AG04449 (cell line): ENCODE results near the gene DIP2A.

Experiments
- CTCF ChIA-PET: fragments of 350-600 bp; formaldehyde crosslinking; extraction: SDS; loops from one replicate; lab custom pipeline; 2021; ENCODE audit warnings: antibody characterized with exemption; lab: Yijun Ruan, JAX
- POLR2A ChIA-PET: fragments of 400-600, 350-600 bp; formaldehyde crosslinking; extraction: SDS; loops from one replicate; lab custom pipeline; 2020; ENCODE audit warnings: antibody characterized with exemption, inconsistent platforms; lab: Yijun Ruan, JAX
- DNase-seq: peaks from one replicate; pipeline ENCODE4 v3.0.0-alpha.2; 2010; ENCODE audit warnings: low read depth, low spot score
- H3K4me3 ChIP-seq: 2 replicates; pipeline ENCODE4 v1.5.1; 2011; ENCODE audit warnings: low read depth, mild to moderate bottlenecking, control low read depth, low read length
- CTCF ChIP-seq: IDR thresholded peaks from one replicate; pipeline ENCODE4 v1.5.1; 2011; ENCODE audit warnings: mild to moderate bottlenecking, moderate library complexity, low read length, control low read depth, inconsistent platforms; ENCODE audit not compliant: insufficient read depth; ENCODE audit errors: missing control alignments

The DIP2A gene

GRCh38 chr21:46617267-46618051 lies 158.8 kb downstream of the DIP2A start:
- ChIA-PET CTCF (interaction anchor here (1.2 kb wide), 1 partner anchor 38 kb away, joined by 3 read pairs; no protein-coding TSS in a partner anchor), POLR2A (interaction anchor here (1.2 kb wide), 1 partner anchor 18 kb away, joined by 4 read pairs; the partner anchor contains the start of gene PRMT2)
- DNase-seq, result no peak
- no peak overlapping the region for H3K4me3 ChIP-seq
- no peak for TF ChIP-seq CTCF

- ChIA-PET POLR2A (interaction anchor here (1.2 kb wide), 1 partner anchor 17 kb away, joined by 4 read pairs; the partner anchor contains the start of gene PRMT2), CTCF (interaction anchor here (0.8 to 2.4 kb wide), 2 partner anchors 16 to 17 kb away, joined by 4 to 7 read pairs; partner anchors contain the start of gene PRMT2)
- H3K4me3 ChIP-seq, result no peak overlapping the region
- DNase-seq, result no peak
- TF ChIP-seq CTCF, result no peak
Observed at GRCh38 chr21:46618738-46619379, 160.2 kb downstream of the DIP2A start.
